Activated B cell treated with CpG ODN at 0.5 μM for 24 hours (primary cell): ENCODE data around the gene CCN2. TPM values are rescaled to one million over a fixed set of nuclear protein-coding genes. Genes with fewer than 3 reads are reported as not detected.

Source experiments
- ATAC-seq: fragments of 200-7000 bp; cut with Tn5 transposase; one replicate; pipeline ENCODE4 v1.10.0; 2021; ENCODE audit warnings: low read depth, mild to moderate bottlenecking, moderate library complexity
- CTCF ChIA-PET: fragments of 350-600 bp; sonication (Branson Sonifier 250); formaldehyde crosslinking; loops from one replicate; lab custom pipeline; 2021; ENCODE audit warnings: antibody characterized with exemption; lab: Charles Lee
- POLR2A ChIA-PET: fragments of 350-600 bp; sonication (Branson Sonifier 250); formaldehyde crosslinking; loops from one replicate; lab custom pipeline; 2021; ENCODE audit warnings: antibody characterized with exemption; lab: Charles Lee
- DNase-seq: peaks from one replicate; pipeline ENCODE4 v3.0.0; 2022
- H3K27ac Mint-ChIP-seq: one replicate; pipeline ENCODE4 v1.8.0; 2020; ENCODE audit warnings: mixed read lengths
- H3K27me3 Mint-ChIP-seq: one replicate; pipeline ENCODE4 v1.8.0; 2021; ENCODE audit warnings: mixed read lengths
- H3K36me3 Mint-ChIP-seq: one replicate; pipeline ENCODE4 v1.8.0; 2021; ENCODE audit warnings: low read depth, mixed read lengths
- H3K4me1 Mint-ChIP-seq: one replicate; pipeline ENCODE4 v1.8.0; 2021; ENCODE audit warnings: mixed read lengths
- H3K4me3 Mint-ChIP-seq: one replicate; pipeline ENCODE4 v1.8.0; 2020; ENCODE audit warnings: mild to moderate bottlenecking, mixed read lengths
- H3K9me3 Mint-ChIP-seq: one replicate; pipeline ENCODE4 v1.8.0; 2020; ENCODE audit warnings: mixed read lengths
- CTCF ChIP-seq: fragments of 200-600 bp; IDR thresholded peaks from one replicate; pipeline ENCODE4 v1.8.0; 2022; ENCODE audit warnings: antibody characterized with exemption, mild to moderate bottlenecking
- intact Hi-C: fragments of 100-400 bp; cut with micrococcal nuclease; formaldehyde crosslinking; loops from one replicate; pipeline ENCODE4 v1.15.1; 2024
- total RNA-seq: library from RNA; stranded (reverse); gene quantifications from 2 replicates; pipeline ENCODE4 v1.2.3, GENCODE V29; 2022

CCN2 gene
- total RNA-seq, 1 donor from 2014 or later: 0.35 TPM

DNA sequence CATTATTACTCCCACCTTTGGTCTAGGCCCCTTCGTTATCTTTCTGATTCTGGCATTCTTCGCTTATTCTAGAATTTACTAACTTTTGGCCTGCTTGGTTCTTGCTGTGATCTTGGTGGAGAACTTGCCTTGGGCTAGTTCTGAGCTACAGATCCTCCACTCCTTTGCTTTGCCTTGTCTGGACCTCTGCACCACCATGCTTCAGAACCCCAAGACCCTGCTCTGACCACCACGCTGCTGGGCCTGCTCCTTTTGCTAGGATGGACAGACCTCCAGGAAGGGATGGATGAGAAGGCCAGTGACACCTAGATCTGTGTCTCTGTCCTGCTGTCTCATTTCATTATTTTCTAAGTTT is 30.4 kb upstream of the CCN2 start:
- no peak for DNase-seq
- Mint-ChIP-seq H3K4me1 (no peaks in the 10 kb centered on the region), H3K9me3 (no peaks in the 10 kb centered on the region), H3K27ac (no peak overlapping the region), H3K27me3 (no peaks in the 10 kb centered on the region), H3K36me3 (no peaks in the 10 kb centered on the region), H3K4me3 (no peak overlapping the region)
- CTCF ChIA-PET: no interaction called here
- POLR2A ChIA-PET: no interaction called here
- TF ChIP-seq CTCF: no peak
- intact Hi-C loops: no loop called here
- no peak for ATAC-seq

DNA sequence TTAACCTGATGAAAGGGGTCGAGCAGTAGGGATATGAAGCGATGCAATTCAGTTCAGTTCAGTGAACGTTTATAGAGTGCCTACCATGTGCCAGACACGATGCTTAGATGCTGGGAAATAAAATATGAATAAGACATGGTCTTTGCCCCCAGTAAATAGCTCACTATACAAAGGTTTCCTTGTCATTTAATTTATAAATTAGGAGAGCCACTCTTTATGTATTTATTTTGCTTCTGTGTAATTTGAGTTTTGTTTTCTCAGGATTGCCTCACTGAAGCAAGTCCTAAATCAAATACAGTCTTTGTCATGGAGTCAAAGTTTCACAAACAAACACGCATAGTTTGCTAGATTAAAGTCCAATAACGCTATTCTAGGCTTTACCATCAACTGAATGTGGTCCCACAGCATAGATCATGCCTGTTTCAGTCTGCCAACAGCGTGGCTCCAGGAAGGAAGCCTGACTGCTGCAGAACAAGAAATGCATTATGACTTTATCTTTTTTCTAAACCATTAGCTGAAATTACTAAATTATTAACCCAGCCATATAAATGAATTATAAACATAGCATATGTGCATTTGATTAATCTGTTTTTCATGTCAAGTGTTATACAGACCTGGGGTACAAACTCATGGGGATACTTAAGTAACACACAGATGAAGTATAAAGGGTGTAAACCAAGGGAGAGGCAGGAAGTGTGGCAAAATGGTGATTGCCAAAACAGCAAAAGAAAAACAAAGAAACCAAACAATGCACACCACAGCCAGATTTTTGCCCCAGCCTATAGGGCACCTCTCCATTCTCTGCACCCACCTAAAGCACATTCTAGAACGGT is 29.8 kb upstream of the CCN2 start:
- no peak for TF ChIP-seq CTCF
- ChIA-PET CTCF (no interaction called here), POLR2A (no interaction called here)
- Mint-ChIP-seq H3K4me3 (no peak overlapping the region), H3K27ac (no peak overlapping the region), H3K36me3 (no peaks in the 10 kb centered on the region), H3K9me3 (no peaks in the 10 kb centered on the region), H3K27me3 (no peaks in the 10 kb centered on the region), H3K4me1 (no peaks in the 10 kb centered on the region)
- intact Hi-C loops: no loop called here
- no peak for ATAC-seq
- DNase-seq: no peak

DNA sequence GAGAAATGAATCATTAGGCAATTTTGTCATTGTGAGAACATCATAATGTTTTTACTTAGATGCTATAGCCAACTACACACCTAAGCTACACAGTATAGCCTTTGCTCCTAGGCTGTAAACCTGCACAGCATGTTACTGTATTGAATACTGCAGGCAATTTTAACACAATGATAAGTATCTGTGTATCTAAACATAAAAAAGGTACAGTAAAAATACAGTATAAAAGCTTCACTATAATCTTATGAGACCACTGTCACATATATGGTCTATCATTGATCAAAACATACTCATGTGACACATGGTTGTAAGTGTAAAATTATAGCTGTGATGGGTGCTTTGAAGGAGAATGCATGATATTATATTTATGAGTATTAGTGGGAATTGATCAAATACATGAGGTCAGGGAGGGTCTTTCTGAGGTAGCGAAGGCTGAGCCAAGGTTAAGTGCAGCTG is 29.2 kb upstream of the CCN2 start:
- ATAC-seq (no peak), DNase-seq (no peak)
- POLR2A ChIA-PET: no interaction called here
- H3K36me3 Mint-ChIP-seq: no peaks in the 10 kb centered on the region
- no peak overlapping the region for H3K4me3 Mint-ChIP-seq
- no peaks in the 10 kb centered on the region for H3K27me3 Mint-ChIP-seq
- no peaks in the 10 kb centered on the region for H3K4me1 Mint-ChIP-seq
- H3K27ac Mint-ChIP-seq: no peak overlapping the region
- intact Hi-C loops: no loop called here
- CTCF ChIA-PET: interaction anchor here (0.7 kb wide), 1 partner anchor 16 kb away, joined by 3 read pairs; no protein-coding TSS in a partner anchor
- no peak for TF ChIP-seq CTCF
- H3K9me3 Mint-ChIP-seq: no peaks in the 10 kb centered on the region

DNA sequence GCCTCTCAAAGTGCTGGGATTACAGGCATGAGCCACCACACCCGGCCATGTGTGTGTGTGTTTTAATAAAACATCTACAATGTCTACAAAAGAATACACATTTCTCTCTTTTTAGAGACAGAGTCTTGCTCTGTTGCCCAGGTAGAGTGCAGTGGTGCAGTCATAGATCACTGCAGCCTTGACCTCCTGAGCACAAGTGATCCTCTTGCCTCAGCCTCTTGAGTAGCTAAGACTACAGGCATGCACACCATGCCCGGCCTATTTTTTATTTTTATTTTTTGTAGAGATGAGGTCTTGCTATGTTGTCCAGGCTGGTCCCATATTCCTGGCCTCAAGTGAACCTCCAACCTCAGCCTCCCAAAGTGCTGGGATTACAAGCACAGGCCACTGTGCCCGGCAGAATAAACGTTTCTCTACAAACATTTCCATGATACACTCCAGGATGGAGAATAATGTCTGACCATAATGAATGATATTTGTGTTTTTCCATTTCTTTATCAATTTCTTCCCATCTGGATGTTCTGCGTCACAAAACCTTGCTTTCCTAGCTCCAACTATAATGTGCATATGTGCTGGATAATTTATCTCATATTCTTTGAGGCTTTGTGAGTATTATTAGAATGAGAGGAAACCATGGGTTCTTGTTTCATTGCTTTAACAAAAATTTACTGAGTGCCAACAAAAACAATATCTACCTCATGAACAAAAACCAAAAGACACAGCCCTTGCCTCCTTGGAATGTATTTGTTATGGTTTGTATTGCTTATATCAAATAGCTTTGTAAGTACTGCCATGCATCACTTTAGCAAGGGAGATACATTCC is 28.6 kb upstream of the CCN2 start:
- Mint-ChIP-seq H3K4me3 (no peak overlapping the region), H3K27ac (no peak overlapping the region), H3K36me3 (no peaks in the 10 kb centered on the region), H3K9me3 (no peaks in the 10 kb centered on the region), H3K4me1 (no peaks in the 10 kb centered on the region), H3K27me3 (peaks cover 2% of the 10 kb centered on the region)
- intact Hi-C loops: no loop called here
- CTCF ChIA-PET: interaction anchor here (0.7 kb wide), 1 partner anchor 15 kb away, joined by 3 read pairs; no protein-coding TSS in a partner anchor
- ATAC-seq (no peak), DNase-seq (no peak)
- TF ChIP-seq CTCF: no peak
- POLR2A ChIA-PET: no interaction called here

DNA sequence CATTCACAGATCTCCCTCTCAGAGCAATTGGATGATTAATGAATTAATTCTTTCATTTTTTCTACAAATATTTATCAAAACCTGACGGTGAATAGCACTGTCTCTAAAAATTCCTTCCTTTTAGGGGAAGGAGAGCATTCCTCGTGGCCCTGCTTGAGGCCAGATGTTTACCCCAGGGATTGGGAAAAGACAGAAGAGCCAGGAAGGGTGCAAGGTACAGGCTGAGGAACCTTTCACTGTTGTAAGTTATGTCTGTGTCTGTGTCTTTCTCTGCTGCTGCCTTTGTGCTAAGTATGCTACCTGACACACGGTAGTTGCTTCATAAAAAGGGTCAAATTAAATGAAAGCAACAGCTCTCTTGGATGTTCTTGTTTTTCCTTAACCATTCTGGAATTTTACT is 27.4 kb upstream of the CCN2 start:
- Mint-ChIP-seq H3K27me3 (peaks cover 2% of the 10 kb centered on the region), H3K27ac (no peak overlapping the region), H3K9me3 (no peaks in the 10 kb centered on the region), H3K36me3 (no peaks in the 10 kb centered on the region), H3K4me1 (no peaks in the 10 kb centered on the region), H3K4me3 (no peak overlapping the region)
- ChIA-PET POLR2A (no interaction called here), CTCF (no interaction called here)
- ATAC-seq (no peak), DNase-seq (no peak)
- intact Hi-C loops: no loop called here
- TF ChIP-seq CTCF: no peak
